AG08395 (cell line): Measurements from ENCODE around the gene RHOBTB3.
"Not testable (repeated sequence)": the region's sequence is repeated elsewhere in the genome, so short reads cannot be mapped to it uniquely, and the experiment has no call there.

ENCODE experiments used
- DNase-seq: peaks from one replicate; pipeline ENCODE4 v3.0.0; 2012; ENCODE audit warnings: mixed read lengths, low spot score

RHOBTB3 gene, protein sequence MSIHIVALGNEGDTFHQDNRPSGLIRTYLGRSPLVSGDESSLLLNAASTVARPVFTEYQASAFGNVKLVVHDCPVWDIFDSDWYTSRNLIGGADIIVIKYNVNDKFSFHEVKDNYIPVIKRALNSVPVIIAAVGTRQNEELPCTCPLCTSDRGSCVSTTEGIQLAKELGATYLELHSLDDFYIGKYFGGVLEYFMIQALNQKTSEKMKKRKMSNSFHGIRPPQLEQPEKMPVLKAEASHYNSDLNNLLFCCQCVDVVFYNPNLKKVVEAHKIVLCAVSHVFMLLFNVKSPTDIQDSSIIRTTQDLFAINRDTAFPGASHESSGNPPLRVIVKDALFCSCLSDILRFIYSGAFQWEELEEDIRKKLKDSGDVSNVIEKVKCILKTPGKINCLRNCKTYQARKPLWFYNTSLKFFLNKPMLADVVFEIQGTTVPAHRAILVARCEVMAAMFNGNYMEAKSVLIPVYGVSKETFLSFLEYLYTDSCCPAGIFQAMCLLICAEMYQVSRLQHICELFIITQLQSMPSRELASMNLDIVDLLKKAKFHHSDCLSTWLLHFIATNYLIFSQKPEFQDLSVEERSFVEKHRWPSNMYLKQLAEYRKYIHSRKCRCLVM

GRCh38 chr5:95730730-95731570, at the start of gene RHOBTB3:
RHOBTB3 (plus strand) TSS chr5:95731336; CDS start chr5:95731683, 347 bp downstream.
- DNase-seq = peak; percentile 78

GRCh38 chr5:95682891-95683290, 48.2 kb upstream of the RHOBTB3 start, which contains the start of gene SPATA9:
SPATA9 (minus strand) TSS chr5:95682991; CDS start chr5:95682854, 137 bp downstream.
- no peak for DNase-seq

DNA sequence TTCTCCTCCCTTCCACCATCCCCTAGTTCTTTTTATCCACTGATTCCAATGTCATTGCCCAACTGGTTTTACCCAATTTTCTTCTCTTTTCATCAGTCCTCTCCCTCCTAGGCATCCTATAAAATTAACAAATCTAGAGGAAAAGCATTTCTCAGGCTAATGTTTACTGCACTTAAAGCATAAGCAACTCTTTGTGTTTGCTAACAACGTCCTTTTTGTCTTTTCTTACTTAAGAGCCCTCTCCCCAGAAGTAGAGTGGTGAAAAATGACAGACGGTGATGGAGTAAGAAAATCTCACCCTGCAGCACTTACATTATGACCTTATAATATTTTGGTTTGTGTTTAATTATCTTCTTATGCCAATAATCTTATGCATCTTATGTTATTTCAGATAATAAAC, 46.8 kb upstream of the RHOBTB3 start:
- no peak for DNase-seq

GRCh38 chr5:95686651-95687050, 44.5 kb upstream of the RHOBTB3 start:
- DNase-seq = peak; percentile 14

DNA sequence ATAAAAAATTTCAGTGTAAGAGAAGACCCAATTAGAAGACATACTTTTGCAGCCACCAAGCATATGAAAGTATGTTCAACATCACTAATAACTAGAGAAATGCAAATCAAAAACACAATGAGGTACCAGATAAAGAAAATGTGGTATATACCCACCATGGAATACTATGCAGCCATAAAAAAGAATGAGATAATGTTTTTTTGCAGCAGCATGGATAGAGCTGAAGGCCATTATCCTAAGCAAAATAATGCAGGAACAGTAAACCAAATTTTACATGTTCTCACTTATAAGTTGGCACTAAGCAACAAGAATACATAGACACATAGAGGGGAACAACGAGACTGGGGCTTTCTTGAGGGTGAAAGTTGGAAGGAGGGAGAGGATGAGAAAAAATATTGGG, 41.5 kb upstream of the RHOBTB3 start:
- DNase-seq = no peak

DNA sequence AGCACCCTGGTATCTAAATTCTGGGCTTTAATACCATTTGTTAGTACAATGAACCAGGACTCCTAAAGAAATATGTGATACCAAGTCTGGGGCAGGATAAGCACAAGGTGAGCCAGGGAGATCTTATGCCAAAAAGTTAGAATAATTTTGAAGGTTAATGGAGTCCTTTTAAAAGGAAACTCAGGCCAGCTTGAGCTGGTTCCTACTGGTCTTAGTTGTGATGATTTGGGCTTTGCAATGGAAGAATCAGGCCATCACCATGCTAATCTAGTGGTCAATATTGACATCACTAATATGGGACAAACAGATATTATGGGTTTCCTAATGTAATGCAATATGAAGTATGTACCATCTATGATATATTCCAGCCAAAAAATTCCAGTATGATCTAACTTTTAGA, 40.8 kb upstream of the RHOBTB3 start:
- no peak for DNase-seq

DNA sequence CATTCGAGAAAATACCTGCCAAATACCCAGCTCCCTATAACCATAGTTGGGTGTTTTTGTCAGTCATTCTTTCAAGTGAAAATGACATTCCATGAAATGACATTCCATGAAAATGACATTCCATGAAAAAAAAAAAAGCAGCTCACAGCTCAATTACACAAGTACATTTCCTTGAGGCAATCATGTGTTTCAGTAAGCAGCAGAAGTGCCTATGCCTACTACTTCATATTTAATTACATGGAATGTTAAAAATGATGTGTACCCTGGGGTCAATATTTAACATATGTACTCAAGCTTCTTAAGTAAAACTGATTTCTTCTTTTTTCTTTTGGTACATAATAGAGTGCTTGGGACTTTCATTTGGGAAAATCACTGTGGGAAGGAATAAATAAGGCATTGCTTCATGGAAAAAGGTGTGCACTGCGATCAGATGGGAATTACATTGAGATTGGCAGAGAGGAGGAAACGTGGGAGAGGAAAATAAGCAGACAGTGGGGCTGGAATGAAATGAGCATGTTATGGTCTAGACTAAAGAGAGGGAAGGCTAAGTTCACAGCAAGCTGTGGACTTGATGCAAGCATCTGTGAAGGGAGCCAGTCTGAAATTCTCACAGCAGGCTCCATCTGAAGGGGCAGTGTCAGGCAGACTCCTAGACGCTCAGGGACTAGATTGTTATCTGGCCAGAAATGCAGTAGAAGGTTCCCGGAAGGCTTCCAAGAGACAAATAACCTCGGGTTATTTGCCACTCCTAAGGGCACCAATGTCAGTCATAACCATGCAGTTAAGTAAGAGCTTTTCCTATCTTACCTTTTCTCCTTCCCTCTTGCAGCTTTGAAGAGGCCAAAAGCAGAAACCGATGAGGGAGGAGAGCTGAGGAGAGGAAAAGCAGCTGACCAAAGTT, 33.1 kb upstream of the RHOBTB3 start:
- DNase-seq = no peak

DNA sequence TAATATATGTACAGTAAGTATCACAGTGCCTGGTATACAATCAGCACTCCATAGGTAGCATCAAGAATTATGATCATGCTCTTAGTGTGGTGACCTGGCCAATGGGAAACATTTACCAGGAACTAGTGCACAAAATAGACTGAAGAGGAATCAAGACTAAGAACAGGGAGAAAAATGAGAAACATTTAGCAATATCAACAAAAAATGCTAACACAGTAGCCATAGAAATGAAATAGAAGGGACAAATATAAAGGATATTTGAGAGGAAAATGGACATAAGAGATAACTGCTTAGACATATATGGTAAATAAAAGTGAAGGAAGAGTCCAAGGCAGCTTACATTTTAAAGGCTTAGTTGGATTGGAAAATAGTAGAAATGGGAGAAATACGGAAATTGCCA, 31.8 kb upstream of the RHOBTB3 start:
- DNase-seq = no peak

DNA sequence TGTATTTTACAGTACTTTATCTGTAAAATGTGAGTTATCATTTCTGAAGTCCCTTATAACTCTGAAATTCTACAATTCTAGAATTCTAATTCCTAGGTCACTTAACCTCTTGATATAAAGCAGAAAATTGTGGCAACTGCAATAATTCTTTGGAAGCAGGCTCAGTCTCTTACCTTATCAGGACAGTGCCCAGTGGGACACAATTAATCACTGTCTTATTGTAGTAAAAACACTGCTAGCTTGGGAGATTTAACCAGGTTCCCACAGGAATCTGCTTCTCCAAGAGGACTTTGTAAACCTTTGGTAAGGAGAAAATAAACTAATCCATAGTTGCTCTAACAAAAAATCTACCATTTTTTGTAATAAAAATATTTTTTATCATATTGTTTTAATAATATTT, 30.1 kb upstream of the RHOBTB3 start:
- DNase-seq = no peak

DNA sequence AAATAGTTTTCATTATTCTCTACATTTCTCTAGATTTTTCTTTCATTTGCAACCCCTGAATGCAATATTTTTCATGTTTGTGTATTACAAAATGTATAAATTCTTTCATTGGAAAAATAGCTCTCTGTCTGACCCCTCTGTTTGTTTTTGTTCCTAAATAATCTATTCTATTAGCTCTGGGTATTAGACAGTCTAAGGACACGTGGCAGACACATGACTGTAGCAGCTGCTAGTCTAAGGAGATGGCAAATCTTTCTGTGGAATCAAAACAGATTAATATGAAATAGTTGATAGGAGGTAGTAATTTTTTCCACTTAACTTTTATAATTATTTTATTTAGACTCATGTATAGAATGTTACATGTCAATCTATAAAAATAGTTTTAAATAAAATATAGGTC, 27.0 kb upstream of the RHOBTB3 start:
- DNase-seq = no peak

- not testable (repeated sequence) for DNase-seq
Observed at GRCh38 chr5:95706196-95706595, 24.9 kb upstream of the RHOBTB3 start.

DNA sequence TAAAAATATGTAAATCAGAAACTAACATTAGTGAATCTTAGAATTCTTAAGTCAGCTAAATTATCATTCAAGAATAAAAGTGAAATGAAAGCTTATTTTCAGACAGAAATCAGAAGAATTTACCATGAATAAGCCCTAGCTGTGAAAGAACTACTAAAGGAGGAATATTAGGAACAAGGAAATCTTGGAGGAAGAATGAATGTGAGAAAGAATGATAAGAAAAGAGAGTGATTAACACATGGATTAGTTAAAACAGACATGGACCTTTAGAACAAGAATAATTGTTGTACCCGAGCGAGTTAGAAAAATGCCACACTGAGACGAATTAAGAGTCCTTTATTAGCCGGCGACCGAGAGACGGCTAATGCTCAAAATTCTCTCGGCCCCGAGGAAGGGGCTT, 24.1 kb upstream of the RHOBTB3 start:
- DNase-seq = no peak

DNA sequence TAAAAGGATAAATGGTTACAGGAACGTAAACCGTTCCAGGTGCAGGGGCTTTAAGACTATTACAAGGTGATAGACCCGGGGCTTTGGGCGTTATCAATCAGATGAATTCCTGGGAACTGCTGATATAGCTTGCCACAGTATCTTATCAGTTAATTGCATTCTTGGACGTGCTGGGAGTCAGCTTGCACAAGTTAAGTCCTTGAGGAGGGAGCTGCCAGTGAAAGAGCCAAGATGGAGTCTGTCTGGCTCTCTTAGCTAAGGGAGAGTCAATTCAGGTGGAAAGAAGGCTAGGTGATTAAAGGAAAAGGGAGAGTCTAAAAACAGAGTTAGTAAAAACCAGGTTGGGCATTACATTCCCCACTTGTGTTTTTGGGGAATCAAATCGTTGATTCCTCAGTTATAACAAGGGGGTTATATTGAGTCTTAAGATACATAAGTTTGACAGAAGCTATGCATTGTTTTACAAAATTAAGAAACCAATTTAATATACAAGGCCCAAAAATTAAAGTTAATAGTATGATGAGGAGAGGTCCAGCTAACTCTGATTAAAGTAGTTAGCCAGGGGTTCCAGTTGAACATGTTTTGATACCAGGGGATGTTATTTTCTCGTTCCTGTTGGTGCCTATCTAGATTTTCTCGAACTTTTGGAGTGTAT, 23.5 kb upstream of the RHOBTB3 start:
- DNase-seq = not testable (repeated sequence)

DNA sequence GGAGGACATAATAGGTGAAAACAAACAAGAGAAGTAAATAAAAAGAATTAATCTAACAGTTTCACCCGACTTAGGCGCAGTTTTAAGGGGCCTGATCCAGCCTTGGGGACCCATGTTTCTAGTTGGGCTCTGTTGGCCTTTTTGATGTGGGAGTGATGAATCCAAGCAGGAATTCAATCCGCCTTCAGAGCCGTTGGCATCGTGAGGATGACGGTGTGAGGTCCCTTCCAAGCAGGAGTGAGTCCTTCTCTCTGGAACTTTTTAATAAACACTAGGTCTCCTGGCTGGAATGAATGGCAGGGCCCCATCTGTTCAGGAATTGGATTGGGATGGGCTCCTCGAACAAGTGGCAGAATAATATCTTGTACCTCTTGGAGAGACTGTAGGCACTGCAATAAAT, 22.3 kb upstream of the RHOBTB3 start:
- no peak for DNase-seq

DNA sequence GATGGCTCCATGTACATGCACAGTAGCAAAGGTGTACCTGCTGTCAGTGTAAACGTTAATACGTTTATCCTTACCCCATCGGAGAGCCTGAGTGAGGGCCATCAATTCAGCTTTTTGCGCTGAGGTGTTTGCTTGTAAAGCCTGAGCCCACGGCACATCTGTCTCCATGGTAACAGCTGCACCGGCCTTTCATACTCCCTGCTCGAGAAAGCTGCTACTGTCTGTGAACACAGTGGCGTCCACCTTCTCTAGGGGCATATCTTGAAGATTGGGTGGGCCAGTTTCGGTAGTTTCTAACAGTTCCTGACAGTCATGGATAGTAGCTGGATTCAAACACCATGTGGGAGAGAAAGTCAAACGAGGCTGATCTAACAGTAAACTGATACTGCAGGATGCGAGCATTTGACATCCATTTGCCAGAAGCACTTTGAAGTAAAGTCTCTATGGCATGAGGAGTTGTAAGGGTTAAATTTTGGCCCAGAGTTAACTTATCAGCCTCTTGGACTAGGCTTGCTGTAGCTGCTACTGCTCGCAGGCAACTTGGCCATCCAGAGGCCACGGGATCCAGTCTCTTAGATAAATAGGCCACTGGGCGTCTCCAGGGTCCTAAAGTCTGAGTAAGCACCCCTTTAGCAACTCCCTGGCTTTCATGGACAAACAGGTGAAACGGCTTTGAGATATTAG, 21.0 kb upstream of the RHOBTB3 start:
- DNase-seq = no peak

DNA sequence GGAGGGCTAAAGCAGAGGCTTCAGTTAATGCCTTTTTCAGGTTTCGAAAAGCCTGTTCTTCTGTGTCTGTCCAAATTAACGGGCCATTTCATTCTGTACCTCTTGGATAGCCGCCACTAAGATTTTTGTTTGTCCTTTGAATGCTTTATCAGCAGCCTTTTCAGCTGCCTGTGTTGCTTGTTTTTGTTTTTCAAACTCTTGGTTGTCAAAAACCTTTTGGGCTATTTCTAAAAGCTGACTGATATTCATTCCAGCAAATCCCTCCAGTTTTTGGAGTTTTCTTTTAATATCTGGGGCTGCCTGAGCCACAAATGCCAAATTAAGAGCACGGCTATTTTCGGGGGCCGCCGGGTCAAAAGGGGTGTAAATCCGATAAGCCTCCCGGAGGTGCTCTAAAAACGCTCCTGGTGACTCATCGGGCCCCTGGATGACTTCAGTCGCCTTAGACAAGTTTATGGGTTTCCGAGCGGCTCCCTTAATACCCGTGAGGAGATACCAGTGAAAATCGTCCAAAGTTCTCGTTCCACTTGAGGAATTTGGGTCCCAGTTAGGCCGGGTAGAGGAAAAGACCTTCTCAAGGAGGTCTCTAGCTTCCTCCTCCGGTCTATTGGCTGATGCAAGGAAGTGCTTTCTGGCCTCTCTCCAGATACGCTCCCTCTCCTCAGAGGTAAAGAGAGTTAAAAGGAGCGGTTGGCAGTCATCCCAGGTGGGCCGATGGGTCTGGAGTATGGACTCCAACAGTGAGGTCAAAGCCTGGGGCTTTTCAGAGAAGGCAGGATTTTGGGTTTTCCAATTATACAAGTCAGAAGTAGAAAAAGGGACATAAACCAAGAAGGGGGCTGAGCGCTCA, 20.3 kb upstream of the RHOBTB3 start:
- not testable (repeated sequence) for DNase-seq

- no peak for DNase-seq
Observed at GRCh38 chr5:95711501-95712346, 19.4 kb upstream of the RHOBTB3 start.

GRCh38 chr5:95712347-95712958, 18.7 kb upstream of the RHOBTB3 start:
- peak; percentile 69 for DNase-seq
